Measurements from ENCODE around the gene RTRAF.

RTRAF gene

GRCh38 chr14:52058341-52058740 is 69.0 kb downstream of the RTRAF start:
- Histone ChIP-seq H3K9ac (ENCODE audit: low read depth in 1 of 2, low read length in 2 of 2) (no peak overlapping the region), H3K9me3 (ENCODE audit: control insufficient read depth in 1 of 2, low read length in 2 of 2) (no peaks in the 10 kb centered on the region), H3K4me1 (ENCODE audit: control insufficient read depth in 1 of 2, insufficient read depth in 2 of 2, low read length in 2 of 2) (no peaks in the 10 kb centered on the region), H3K36me3 (ENCODE audit: control insufficient read depth in 1 of 2, insufficient read depth in 2 of 2, low read length in 2 of 2) (no peaks in the 10 kb centered on the region), H3K4me3 (ENCODE audit: low read depth in 1 of 2, low read length in 2 of 2) (no peak overlapping the region), H3K27ac (ENCODE audit: low read depth, low read length) (no peak overlapping the region), H3K27me3 (ENCODE audit: control insufficient read depth in 1 of 2, insufficient read depth in 2 of 2, low read length in 2 of 2) (no peaks in the 10 kb centered on the region)

DNA sequence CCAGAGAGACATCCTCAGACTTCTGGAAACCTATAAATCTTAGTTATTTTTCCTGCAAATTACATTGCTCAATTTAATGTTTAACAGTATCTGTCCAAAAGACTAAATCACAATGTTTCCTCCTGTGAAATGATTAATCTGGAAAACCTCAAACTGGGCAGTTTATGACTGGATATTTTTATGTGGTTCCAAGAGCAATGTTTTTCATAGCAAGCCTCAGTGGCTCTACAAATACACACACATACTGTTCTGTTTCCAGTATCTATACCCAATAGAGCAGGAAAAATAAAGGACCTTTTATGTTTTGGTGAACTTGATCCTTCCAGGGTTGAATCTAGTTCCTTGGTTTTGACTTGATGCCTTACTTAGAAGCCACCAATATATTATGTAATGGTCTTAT is 70.3 kb downstream of the RTRAF start:
- Histone ChIP-seq H3K4me1 (ENCODE audit: control insufficient read depth in 1 of 2, insufficient read depth in 2 of 2, low read length in 2 of 2) (no peaks in the 10 kb centered on the region), H3K9me3 (ENCODE audit: control insufficient read depth in 1 of 2, low read length in 2 of 2) (no peaks in the 10 kb centered on the region), H3K27me3 (ENCODE audit: control insufficient read depth in 1 of 2, insufficient read depth in 2 of 2, low read length in 2 of 2) (no peaks in the 10 kb centered on the region), H3K9ac (ENCODE audit: low read depth in 1 of 2, low read length in 2 of 2) (no peak overlapping the region), H3K36me3 (ENCODE audit: control insufficient read depth in 1 of 2, insufficient read depth in 2 of 2, low read length in 2 of 2) (no peaks in the 10 kb centered on the region), H3K4me3 (ENCODE audit: low read depth in 1 of 2, low read length in 2 of 2) (no peak overlapping the region), H3K27ac (ENCODE audit: low read depth, low read length) (no peak overlapping the region)

GRCh38 chr14:52060080-52060479 is 70.7 kb downstream of the RTRAF start:
- Histone ChIP-seq H3K9ac (ENCODE audit: low read depth in 1 of 2, low read length in 2 of 2) (no peak overlapping the region), H3K4me1 (ENCODE audit: control insufficient read depth in 1 of 2, insufficient read depth in 2 of 2, low read length in 2 of 2) (no peaks in the 10 kb centered on the region), H3K27me3 (ENCODE audit: control insufficient read depth in 1 of 2, insufficient read depth in 2 of 2, low read length in 2 of 2) (no peaks in the 10 kb centered on the region), H3K36me3 (ENCODE audit: control insufficient read depth in 1 of 2, insufficient read depth in 2 of 2, low read length in 2 of 2) (no peaks in the 10 kb centered on the region), H3K9me3 (ENCODE audit: control insufficient read depth in 1 of 2, low read length in 2 of 2) (no peaks in the 10 kb centered on the region), H3K27ac (ENCODE audit: low read depth, low read length) (no peak overlapping the region), H3K4me3 (ENCODE audit: low read depth in 1 of 2, low read length in 2 of 2) (no peak overlapping the region)
